Hepatic stellate cell (primary cell): ENCODE data around the gene EPN2.
A peak's percentile ranks its signal among the peaks of the same experiment; 100 is the strongest.

Experiments used
- DNase-seq: peaks from one replicate; pipeline ENCODE4 v3.0.0; 2011; ENCODE audit warnings: low spot score

Gene EPN2

DNA sequence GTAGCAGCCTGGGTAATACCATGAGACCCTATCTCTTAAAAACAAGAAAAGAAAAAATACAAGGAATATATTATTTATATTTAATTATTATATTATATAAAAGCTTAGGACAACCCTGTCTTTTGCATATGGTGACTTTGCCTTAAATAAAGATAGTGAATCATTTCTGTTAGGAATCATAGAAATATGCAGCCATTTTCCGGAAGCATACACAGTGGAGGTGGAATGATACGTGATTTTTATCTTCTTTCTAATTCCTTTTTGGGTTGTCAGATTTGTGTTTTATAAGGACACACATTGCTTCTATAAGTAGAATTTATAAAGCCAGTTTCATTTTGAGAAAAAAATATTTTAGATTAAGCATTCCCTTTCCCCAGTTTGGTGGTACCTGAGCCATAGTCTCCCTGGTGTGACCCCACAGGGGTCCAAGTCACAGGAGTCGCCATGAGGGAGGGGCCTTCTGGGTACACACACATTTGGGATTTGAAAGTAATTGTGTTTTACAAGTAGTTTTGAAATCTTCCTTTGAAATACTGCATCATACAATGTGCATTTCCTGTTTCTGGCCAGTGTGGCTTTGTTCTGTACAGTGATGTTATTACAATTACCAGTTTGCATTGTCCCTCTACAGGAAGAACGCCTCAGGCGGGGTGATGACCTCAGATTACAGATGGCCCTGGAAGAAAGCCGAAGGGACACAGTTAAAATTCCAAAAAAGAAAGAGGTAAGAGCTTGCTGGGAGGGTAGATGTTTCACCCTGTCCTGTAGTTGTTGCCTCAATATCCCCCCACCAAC is 74.5 kb downstream of the EPN2 start:
- DNase-seq, result peak; percentile 37

DNA sequence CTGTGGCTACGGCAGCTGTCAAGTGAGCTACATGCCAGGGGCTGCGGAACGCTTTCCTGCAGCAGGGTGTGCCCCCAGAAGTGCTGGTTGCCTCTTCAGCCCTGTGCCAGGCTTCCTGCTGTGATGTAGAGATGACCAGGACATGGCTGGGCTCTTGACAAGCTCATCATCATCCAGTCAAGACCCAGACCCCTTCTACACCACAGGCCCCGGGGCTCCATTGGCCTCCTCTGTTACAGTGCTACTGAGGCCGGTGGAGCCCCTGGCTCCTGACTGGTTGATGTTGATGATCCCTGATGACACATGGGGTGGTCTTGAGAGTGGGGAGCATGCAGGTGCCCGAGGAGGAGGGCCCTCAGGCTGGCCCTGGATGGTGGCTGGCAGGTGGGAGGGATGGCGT is 75.2 kb downstream of the EPN2 start:
- no peak for DNase-seq

DNA sequence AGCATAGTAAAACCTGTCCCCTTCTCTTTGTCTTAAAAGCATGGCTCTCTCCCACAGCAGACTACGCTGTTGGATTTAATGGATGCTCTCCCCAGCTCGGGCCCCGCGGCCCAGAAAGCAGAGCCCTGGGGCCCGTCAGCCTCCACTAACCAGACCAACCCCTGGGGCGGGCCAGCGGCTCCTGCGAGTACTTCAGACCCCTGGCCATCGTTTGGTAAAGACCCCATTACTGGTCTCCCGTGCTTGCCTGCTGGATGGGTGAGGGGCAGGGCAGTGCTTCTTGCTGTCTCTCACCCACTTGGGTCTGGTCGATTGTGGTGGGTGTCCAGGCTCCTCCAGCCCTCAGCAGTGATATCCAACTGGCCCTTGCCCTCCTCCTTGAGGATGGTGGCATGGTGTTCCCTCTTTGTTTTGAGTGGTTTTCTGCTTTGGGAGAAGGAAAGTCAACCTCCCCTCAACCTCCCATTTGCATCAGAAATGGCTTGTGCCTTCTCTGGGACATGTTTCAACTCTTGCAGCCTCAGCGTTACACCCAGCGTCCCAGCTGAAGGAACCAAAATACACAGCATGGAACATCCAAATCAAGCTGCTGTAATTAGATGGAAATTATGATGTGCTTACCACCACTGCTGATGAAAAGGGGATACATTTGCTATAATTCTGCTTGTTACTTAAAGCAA is 76.0 kb downstream of the EPN2 start:
- DNase-seq, result no peak

DNA sequence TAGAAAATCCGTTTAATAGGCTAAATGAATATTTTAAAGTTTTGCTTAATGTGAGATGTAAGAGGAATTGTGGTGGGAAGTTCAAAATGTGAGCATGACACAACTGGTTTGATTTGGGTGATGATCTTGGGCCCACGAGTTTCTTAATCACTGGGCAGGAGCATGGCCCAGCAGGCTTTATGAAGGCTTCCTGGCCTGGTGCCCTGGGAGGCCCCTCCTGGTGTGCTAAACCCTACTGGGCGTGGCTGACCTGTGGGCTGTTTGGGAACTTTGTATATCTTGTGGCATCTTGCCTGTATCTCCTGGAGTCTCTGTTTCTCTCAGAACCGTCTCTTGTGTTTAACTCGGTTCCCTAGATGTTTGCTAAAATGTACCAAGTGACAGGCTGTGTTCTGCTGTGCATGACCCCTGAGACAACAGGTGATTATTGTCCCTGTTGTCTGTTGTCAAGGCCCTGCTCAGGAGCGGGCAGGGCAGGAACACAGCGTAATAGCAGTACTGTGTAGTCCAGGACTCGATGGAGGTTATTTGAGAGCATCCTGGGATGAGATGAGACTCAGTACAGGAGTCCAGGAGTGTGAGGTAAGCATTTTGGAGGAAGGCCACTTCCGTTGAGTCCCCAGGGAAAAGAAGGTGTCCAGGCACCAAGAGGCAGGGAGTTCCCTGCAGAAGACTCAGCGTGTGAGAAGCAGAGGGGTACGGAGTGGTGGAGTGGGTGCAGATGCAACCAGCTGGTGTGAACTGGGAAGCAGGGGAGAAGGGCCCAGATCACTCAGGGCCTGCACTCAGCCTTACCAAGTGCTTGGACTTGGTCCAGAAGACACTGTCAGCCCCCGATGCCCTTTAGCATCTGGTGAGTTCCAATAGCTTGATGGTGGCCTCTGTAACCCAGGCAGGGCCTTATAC is 76.8 kb downstream of the EPN2 start:
- no peak for DNase-seq

DNA sequence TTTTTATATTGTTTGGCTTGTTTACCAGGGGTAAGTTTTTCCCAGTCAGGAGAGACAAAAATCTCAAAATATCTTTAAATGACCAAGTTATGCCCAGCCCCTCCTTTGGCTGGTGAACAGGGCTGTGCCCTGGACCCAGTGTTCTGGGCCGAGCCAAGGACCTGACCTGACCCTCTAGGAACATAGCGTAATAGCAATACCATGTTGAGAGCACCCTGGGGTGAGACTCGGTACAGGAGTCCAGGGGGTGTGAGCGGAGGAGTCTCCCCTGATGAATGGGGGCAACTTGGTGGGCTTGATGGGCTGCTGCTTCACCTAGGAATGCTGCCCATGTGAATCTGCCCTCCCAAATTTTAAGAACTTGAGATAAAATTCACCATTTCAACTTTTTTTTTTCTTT is 77.9 kb downstream of the EPN2 start:
- no peak for DNase-seq

DNA sequence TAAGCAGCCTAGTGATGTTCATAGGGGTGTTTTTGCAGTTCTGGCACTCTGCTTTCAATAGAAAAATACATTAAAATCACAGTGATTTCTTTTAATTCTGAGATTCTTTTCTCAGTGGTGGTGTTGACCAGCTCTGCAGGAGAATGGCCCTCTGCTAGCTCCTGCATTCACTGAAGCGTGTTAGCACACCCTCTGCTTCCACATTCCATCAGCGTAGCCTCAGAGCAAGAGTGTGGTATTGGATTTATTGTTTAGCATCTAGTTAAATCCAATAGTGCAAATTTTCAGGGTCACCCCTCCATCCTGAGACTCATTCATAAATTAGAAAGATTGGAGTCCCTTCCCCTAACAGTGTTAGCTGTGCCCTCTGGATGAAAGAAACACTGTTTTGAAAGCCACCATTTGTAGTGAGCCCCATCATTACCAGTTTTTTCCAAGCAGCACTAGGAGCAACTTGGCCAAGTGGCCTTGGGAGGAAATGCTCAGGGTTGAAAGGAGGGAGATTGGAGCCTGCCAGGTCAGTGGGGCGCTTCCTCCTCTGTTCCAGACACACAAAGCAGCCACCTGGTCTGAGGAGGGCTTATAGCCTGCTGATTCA is 79.7 kb downstream of the EPN2 start:
- no peak for DNase-seq

DNA sequence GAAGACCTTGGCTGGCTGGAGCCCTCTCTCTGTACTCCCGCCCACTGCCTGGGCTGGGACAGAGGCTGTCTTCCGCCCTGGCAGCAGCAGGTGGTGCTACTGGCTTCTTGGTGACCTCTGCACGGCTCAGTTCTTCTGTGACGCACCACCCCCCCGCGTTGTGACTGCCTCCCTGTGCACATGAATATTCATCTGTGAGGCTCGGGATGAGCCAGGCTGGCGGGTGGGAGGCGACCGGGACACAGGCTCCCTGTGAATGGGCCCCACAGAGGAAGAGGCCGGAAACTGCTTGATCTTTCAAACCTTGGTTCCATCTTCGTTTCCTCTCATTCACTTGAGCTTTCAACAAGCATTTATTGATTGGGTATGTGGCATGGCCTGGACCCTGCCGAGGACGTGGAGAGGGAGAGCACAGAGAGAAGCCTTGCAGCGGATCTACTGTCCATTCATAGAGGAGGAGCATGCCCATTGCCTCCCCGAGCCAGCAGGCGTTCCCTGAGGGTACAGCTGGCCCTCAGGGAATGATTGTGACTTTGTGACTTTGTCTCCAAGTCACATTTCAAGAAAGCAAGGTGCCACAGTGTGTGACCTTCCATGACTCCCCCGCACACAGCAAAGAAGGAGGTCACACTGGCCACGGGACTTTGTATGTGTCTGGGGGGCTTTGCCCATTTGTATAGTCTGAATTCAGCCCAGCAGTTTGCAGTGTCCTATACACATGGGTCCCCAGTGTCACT is 80.4 kb downstream of the EPN2 start:
- peak; percentile 53 for DNase-seq

DNA sequence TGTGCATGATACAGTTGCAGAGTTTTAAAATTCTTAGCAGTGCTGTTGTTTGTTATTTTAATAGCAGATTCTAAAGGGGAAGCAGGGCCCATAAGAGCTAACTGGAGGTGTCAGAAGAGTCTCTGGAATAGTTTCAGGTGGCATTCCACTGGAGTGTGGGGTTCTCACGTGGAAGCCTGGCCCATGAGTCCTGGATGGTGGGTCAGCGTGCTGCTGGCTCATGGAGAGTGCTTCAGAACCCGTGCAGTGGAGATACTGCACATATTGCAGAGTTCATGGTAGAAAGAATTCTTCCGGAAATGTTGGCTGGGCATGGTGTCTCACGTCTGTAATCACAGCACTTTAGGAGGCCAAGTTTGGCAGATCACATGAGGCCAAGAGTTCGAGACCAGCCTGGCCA is 81.4 kb downstream of the EPN2 start:
- no peak for DNase-seq

DNA sequence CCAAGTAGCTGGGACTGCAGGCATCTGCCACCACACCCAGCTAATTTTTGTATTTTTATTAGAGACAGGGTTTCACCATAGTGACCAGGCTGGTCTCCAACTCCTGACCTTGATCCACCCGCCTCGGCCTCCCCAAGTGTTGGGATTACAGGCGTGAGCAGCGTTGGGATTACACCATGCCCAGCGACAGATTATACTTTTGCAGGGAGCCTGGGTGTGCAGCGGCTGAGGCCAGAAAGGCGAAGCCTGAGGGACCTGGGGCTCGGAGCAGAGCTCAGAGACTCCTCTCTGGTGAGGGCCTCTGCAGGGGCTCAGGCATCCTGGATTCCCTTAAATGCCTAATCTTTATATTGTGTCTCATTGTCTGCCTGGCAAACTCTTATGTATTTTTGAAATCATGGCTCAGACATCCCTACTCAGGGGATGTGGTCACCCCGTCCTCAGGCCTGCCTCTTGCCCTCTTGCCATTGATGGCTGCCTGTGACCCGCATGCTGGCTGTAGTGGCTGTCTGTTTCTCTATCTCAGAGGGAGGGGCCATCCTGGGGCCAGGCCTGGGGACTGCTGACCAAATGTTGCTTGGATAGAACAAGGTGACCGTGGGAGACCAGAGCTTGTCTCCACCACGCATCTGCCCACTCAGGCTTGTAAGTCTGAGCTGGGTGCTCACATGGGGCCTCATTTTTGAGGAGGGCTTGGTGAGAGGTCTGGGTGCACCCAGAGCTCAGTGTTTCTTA is 82.8 kb downstream of the EPN2 start:
- no peak for DNase-seq

DNA sequence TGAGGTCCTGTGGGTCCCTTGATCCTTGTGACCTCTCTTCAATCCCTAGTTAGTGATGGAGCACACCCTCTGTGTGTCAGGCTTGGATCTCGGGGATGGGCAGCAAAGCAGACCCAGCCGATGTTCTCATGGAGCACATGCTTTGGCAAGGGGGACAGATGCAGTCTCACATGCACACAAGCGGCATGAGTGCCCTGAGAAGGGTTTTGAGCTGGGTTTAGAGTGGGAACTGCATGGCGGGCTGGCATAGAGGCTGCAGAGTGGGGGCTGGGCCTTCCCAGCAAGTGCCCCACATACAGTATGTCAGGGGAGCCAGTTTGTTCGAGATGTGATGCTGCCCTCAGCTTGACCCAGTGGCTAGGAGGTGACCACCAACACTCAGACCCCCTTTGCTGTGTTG is 83.7 kb downstream of the EPN2 start:
- DNase-seq, result no peak

DNA sequence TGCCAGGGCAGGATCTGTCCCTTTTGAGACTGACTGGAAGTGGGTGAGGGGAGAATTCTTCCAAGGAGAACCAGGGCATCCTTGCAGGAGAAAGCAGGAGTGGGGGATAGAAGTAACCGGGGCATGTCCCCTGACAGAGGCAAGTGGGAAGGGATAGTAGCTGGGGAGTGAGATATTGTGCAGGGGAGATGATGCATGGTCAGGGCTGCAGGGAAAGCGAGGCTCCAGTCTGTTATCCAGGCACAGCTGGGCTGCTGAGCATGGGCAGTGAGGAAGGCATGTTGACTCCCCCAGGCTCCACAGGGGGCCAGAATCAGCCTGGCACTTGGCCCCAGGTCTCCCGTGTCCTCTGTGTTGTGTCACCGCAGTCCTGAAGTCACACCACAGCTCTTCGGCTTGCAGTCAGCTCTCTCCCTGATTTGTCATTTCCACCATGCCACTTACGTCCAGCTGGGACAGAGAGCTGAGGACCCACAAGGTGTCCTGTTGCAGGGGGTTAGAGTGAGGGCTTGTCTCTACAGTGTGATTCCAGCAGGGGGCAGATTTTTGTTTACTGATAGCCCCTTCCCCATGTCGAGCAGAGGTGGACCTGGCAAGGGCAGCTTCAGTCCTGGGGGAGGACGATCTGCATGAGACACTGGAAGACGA is 84.4 kb downstream of the EPN2 start:
- no peak for DNase-seq

DNA sequence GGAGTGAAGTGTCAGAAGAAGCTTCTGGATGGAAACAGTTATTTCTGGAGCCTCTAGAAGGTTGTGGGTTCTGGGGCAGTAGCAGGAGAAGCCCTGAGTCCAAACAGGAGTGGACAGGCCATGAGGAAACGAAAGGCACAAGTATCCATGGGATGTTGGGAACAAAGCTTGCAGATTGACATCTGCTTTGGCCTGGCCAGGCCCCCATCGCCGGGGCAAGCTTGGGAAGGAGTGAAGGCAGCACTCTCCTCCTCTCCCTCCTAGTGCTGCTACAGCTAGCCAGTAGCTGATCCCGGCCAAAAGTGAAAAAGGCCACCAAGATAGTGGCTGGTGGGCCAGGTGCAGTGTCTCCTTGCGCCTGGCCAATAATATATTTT is 85.0 kb downstream of the EPN2 start:
- no peak for DNase-seq

DNA sequence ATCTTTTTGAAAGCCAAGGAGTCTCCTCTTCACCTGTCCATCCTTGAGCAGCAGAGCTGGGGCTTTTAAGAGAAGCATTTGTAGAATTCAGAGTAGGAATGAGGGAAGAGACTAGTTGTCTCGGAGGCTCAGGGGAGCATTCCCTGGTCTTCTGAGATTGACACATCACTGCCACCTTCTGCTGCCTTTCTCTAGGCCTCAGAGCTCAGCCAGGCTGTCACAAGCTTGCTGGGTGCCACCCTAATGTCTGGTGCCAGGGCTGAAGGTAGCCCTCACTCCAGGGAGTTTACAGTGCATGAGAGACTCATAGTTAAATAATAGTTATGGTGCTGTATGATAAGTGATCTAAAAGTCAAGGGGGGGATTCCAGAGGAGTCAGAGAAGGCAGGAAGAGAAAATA is 85.7 kb downstream of the EPN2 start:
- no peak for DNase-seq

DNA sequence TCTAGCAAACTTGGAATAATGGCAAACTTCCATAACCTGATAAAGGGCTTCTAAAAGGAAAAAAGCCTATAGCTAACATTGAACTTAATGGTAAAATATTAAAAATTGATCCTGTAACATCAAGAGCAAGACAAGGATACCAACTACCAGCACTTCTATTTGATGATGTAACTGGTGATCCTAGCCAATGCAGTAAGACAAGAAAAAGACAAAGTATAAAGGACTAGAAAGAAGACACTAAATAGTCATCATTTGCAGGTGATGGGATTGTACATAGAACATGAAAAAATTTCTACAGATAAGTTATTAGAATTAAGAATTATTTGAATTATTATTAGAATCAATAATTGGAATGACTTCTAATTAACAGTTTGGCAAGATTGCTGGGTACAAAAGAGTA is 88.4 kb downstream of the EPN2 start:
- DNase-seq, result no peak

DNA sequence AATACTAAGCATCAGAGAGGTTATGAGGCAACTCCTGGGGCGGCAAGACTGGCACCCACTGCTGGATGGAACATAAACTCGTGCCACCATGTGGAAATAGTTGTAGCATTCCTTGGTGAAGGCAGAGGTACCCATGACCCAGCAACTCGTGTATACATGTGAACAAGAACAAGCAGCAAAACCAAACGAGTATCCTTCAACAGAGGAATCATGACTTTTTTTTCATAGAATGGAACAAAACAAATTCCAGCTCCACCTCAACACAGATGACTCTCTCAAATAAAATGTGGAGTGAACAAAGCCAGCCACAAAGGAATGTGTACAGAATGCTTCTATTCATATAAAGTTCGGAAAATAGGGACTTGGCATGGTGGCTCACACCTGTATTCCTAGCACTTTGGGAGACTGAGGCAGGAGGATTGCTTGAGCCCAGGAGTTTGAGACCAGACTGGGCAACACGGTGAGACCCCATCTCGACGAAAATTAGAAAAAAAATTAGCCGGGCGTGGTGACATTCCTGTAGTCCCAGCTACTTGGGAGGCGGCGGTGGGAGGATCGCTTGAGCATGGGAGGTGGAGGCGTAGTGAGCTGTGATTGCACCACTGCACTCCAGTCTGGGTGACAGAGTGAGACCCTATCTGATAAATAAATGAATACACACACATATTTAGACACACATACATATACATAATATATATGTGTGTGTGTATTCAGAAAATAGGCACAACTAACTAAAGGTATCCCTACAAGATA is 90.0 kb downstream of the EPN2 start:
- peak; percentile 67 for DNase-seq

DNA sequence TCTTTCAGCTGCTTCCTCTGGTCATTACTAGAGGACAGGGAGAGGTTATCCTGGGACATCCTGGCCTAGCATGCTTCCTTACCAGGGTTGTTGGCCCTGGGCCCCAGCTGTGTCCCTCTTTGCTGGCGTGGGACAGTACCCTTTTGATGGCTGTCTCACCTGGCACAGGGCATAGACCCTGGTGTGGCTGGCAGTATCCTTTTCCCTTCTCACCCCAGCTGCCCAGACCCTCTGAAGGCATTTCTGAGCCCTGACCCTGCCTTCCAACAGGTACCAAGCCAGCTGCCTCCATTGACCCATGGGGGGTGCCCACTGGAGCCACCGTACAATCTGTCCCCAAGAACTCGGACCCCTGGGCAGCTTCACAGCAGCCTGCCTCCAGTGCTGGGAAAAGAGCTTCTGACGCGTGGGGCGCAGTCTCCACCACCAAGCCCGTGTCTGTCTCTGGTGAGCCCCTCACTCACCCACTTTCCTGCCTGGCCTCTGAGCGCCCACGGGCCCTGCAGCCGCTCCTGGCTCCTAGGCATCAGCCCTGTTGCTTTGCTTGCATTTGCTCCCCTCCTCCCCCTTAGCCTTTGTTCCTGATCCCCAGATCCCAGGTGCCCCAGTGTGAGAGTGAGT is 91.4 kb downstream of the EPN2 start:
- no peak for DNase-seq

DNA sequence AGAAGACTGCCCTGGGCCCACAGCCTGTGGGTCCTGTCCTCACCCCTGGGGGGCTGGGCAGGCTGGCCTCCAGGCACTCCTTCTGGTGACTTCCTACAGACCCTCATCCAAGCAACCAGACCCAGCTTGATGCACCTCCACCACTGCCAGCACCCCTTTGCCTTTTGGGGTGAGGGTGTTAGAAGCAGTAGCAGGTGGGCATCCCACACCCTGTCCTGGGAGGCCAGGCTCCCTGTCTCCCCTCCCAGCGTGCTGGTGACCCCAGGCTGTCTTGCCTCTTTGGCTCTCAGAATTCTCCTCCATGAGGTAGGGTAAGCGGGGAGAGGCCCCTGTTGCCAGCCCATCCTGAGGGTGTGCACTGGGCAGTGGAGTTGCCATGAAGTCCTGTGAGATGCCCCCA is 92.0 kb downstream of the EPN2 start:
- DNase-seq, result no peak

DNA sequence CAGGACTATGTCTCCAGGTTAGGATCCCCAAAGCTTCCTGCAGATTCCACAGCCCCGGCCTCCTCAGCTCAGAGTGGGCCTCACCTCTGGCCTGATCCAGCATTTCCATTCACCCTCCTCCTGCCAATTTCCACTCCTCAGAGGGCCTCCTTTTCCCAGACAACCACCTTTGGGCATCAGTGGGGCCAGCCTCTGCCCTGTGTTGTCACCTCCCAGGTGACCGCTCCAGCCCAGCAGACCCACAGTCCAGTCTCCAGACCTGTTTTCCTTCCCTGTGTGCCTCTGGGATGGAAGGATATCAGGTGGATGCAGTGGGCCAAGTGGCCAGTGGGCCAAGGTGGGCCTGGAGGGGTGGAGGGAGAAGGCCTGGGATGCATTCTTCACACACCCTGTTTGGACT is 92.7 kb downstream of the EPN2 start:
- no peak for DNase-seq

DNA sequence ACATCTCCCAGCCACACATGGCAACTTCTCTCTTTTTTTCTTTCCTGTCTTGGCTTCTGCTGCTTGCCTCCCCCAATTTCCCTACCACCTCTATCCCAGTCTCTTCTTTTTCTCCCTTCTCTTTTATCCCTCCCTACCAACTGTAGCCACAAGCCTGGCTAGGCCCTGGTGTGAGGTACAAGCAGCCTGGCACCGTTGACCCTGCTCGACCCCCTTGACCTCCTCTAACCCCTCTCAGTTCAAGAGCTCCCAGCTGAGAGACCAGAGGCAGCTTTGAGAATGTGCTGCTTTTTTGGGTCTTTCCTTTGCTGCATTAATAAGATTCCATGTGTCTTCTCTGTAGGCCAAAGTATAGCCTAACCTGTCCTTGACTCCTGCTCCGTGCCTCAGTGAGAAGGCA is 93.1 kb downstream of the EPN2 start:
- DNase-seq, result no peak
